ENCODE data around the gene AADACL4.

AADACL4 gene

DNA sequence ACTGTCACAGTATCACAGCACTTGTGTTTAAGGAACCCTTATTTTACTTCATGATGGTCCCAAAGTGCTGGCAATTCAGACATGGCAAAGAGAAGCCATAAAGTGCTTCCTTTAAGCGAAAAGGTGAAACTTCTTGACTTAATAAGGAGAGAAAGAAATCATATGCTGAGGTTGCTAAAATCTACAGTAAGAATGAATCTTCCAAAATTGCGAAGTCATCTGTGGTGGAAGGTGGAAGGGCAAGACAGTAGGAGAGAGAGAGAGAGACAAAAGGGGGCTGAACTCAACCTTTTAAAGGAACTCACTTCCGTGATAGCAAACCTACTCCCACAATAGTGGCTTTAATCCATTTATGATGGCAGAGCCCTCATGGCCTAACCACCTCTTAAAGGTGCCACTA, 52.8 kb downstream of the AADACL4 start (continued):
- TF ChIP-seq ZNF645 (tag by site-specific recombination; IDR thresholded peaks at IDR 0.05), result no peak

DNA sequence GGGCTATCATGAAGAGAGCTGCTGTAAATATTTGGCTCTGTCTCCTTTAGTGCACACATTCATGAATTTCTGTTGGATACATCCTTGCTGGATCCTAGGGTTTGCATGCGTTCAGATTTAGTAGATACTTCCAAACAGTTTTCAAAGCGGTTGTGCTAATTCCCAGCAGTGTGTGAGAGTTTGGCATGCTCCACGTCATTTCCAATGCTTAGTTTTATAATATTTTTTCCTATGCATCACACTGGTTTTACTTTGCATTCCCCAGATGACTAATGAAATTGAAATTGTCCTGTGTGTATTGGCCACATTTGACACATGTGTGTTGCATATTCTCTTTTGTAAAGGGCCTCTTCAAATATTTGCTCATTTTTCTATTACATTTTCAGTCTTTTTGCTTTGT, 53.5 kb downstream of the AADACL4 start:
- ChIA-PET CTCF (no interaction called here), POLR2A (no interaction called here)
- Histone ChIP-seq H3K36me3 (ENCODE audit: control insufficient read depth in 2 of 2, insufficient read depth in 1 of 2, low read length in 2 of 2) (no peaks in the 10 kb centered on the region), H3K27ac (ENCODE audit: extremely low read depth, low read depth, low read length) (no peak overlapping the region), H3K4me3 (ENCODE audit: low read depth, low read length) (no peak overlapping the region), H3K9me3 (ENCODE audit: control insufficient read depth, insufficient read depth, low read depth, low read length) (no peaks in the 10 kb centered on the region), H3K4me1 (ENCODE audit: control insufficient read depth, insufficient read depth, low read length) (no peaks in the 10 kb centered on the region)
- TF ChIP-seq KLF17 (tag by site-specific recombination; IDR thresholded peaks at IDR 0.05) (no peak), HOXA7 (CRISPR knock-in tag; IDR thresholded peaks at IDR 0.05; ENCODE audit: borderline replicate concordance) (no peak), ZSCAN30 (tag by site-specific recombination; IDR thresholded peaks at IDR 0.05) (no peak)
- TF ChIP-seq, protein P1, sequence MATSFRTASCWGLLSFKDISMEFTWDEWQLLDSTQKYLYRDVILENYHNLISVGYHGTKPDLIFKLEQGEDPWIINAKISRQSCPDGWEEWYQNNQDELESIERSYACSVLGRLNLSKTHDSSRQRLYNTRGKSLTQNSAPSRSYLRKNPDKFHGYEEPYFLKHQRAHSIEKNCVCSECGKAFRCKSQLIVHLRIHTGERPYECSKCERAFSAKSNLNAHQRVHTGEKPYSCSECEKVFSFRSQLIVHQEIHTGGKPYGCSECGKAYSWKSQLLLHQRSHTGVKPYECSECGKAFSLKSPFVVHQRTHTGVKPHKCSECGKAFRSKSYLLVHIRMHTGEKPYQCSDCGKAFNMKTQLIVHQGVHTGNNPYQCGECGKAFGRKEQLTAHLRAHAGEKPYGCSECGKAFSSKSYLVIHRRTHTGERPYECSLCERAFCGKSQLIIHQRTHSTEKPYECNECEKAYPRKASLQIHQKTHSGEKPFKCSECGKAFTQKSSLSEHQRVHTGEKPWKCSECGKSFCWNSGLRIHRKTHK (tag by site-specific recombination; IDR thresholded peaks at IDR 0.05), result no peak

- no peak overlapping the region for H3K27ac ChIP-seq (ENCODE audit: extremely low read depth, low read depth, low read length)
- TF ChIP-seq SETDB1 (IDR thresholded peaks at IDR 0.05; ENCODE audit: insufficient read length, low read length), result peak; percentile 91
- TF ChIP-seq ZBTB8A (tag by site-specific recombination; IDR thresholded peaks at IDR 0.05), result no peak
- H3K36me3 ChIP-seq (ENCODE audit: control insufficient read depth in 2 of 2, insufficient read depth in 1 of 2, low read length in 2 of 2), result no peaks in the 10 kb centered on the region
- no peaks in the 10 kb centered on the region for H3K9me3 ChIP-seq (ENCODE audit: control insufficient read depth, insufficient read depth, low read depth, low read length)
- POLR2A ChIA-PET, result no interaction called here
- no peak overlapping the region for H3K4me3 ChIP-seq (ENCODE audit: low read depth, low read length)
- H3K4me1 ChIP-seq (ENCODE audit: control insufficient read depth, insufficient read depth, low read length), result no peaks in the 10 kb centered on the region
- CTCF ChIA-PET, result no interaction called here
These were observed 60.1 kb downstream of the AADACL4 start for GRCh38 chr1:12703821-12704451.

DNA sequence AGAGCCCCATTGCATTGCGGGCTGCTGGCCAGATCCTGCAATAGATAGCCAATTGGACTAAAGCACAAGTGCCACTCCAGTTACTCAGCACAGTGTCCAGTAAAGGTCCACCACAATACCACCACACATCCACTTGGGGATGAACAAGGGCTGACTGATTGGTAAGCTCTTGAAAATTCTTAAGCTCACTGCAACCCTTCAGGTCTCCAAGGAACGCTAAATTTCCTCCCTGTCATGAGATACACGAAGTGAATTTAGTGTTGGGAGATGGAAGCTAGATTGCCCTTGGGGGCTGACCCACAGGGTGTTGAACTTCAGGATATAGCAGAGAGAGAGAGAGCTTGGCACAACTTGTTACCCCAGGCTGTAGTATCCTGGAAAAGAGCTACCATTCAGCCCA, 62.2 kb downstream of the AADACL4 start:
- TF ChIP-seq ZNF175 (tag by site-specific recombination; IDR thresholded peaks at IDR 0.05) (no peak), ZSCAN30 (tag by site-specific recombination; IDR thresholded peaks at IDR 0.05) (no peak), ZNF433 (tag by site-specific recombination; IDR thresholded peaks at IDR 0.05; ENCODE audit: low read depth) (no peak), ZNF596 (tag by site-specific recombination; IDR thresholded peaks at IDR 0.05) (no peak), ZNF148 (tag by site-specific recombination; IDR thresholded peaks at IDR 0.05; ENCODE audit: borderline replicate concordance) (no peak), ZNF768 (tag by site-specific recombination; IDR thresholded peaks at IDR 0.05) (no peak)
- TF ChIP-seq, protein P2, sequence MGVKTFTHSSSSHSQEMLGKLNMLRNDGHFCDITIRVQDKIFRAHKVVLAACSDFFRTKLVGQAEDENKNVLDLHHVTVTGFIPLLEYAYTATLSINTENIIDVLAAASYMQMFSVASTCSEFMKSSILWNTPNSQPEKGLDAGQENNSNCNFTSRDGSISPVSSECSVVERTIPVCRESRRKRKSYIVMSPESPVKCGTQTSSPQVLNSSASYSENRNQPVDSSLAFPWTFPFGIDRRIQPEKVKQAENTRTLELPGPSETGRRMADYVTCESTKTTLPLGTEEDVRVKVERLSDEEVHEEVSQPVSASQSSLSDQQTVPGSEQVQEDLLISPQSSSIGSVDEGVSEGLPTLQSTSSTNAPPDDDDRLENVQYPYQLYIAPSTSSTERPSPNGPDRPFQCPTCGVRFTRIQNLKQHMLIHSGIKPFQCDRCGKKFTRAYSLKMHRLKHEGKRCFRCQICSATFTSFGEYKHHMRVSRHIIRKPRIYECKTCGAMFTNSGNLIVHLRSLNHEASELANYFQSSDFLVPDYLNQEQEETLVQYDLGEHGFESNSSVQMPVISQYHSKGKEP (tag by site-specific recombination; IDR thresholded peaks at IDR 0.05), result no peak
- ChIA-PET POLR2A (no interaction called here), CTCF (no interaction called here)
- no peaks in the 10 kb centered on the region for H3K9me3 ChIP-seq (ENCODE audit: control insufficient read depth, insufficient read depth, low read depth, low read length)
- no peak overlapping the region for H3K4me3 ChIP-seq (ENCODE audit: low read depth, low read length)
- H3K27ac ChIP-seq (ENCODE audit: extremely low read depth, low read depth, low read length), result no peak overlapping the region
- no peaks in the 10 kb centered on the region for H3K36me3 ChIP-seq (ENCODE audit: control insufficient read depth in 2 of 2, insufficient read depth in 1 of 2, low read length in 2 of 2)
- H3K4me1 ChIP-seq (ENCODE audit: control insufficient read depth, insufficient read depth, low read length), result no peaks in the 10 kb centered on the region
